Duodenal mucosa (tissue), 2 donors: ENCODE data around the gene HPSE.

Experiments
- H3K27ac ChIP-seq: one replicate; pipeline ENCODE4 v1.7.0; 2013; ENCODE audit warnings: low read depth, low read length
- H3K27me3 ChIP-seq, 2 donors: one replicate each; pipeline ENCODE4 v1.7.0; 2013; ENCODE audit warnings: low read length in 2 of 2, control low read depth in 1 of 2; ENCODE audit not compliant: insufficient read depth in 2 of 2, control insufficient read depth in 1 of 2
- H3K36me3 ChIP-seq, 2 donors: one replicate each; pipeline ENCODE4 v1.7.0; 2013; ENCODE audit warnings: low read length in 2 of 2, control low read depth in 1 of 2; ENCODE audit not compliant: insufficient read depth in 2 of 2, control insufficient read depth in 1 of 2
- H3K4me1 ChIP-seq, 2 donors: one replicate each; pipeline ENCODE4 v1.7.0; 2013; ENCODE audit warnings: low read length in 2 of 2, control low read depth in 1 of 2; ENCODE audit not compliant: insufficient read depth in 2 of 2, control insufficient read depth in 1 of 2
- H3K4me3 ChIP-seq, 2 donors: one replicate each; pipeline ENCODE4 v1.7.0; 2013; ENCODE audit warnings: low read length in 2 of 2, low read depth in 1 of 2
- H3K9ac ChIP-seq, 2 donors: one replicate each; pipeline ENCODE4 v1.7.0; 2013; ENCODE audit warnings: low read length in 2 of 2, low read depth in 1 of 2
- H3K9me3 ChIP-seq, 2 donors: one replicate each; pipeline ENCODE4 v1.7.0; 2013; ENCODE audit warnings: low read length in 2 of 2, control low read depth in 1 of 2; ENCODE audit not compliant: control insufficient read depth in 1 of 2

The HPSE gene

GRCh38 chr4:83255584-83255983, 79.1 kb downstream of the HPSE start:
- Histone ChIP-seq H3K4me1 (peaks cover 5 to 28% of the 10 kb centered on the region in 2 donors), H3K27ac (no peak overlapping the region), H3K4me3 (no peak overlapping the region), H3K27me3 (no peaks in the 10 kb centered on the region), H3K9ac (no peak overlapping the region), H3K9me3 (no peaks in the 10 kb centered on the region), H3K36me3 (no peaks in the 10 kb centered on the region)

DNA sequence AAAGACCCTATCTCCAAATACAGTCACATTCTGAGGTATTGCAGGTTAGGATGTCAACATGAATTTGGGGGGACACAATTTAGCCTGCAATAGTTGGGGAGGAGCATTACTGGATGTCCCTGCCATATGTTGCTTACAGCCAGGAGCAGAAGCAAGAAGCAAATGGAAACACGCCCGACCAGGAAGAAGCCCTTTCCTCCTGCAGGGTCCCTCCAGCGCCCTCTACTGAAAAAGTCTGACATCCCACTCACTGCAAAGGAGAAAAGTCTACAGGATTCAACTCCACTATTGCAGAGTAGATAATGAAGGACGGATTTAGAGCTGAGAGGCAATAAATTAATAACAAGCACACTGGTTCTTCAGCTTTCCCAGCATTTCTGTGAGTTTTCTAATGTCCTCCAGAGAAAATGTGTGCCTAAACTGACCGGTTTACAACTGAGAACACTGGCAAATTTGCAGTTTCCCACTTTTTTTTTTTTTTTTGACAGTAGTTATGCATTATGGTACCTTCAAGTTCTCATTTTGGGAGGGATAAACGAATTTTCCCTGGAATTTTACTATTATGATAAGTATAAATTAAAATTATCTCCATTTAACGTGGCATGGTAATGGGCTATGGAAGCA, 81.8 kb downstream of the HPSE start:
- Histone ChIP-seq H3K27ac (no peak overlapping the region), H3K9ac (no peak overlapping the region)

GRCh38 chr4:83251447-83251830, 83.2 kb downstream of the HPSE start:
- no peak overlapping the region for H3K27ac ChIP-seq
- no peak overlapping the region for H3K9ac ChIP-seq
- H3K4me3 ChIP-seq: no peak overlapping the region
- no peaks in the 10 kb centered on the region for H3K9me3 ChIP-seq
- H3K4me1 ChIP-seq: peaks cover 17 to 19% of the 10 kb centered on the region in 2 donors
- no peaks in the 10 kb centered on the region for H3K36me3 ChIP-seq
- H3K27me3 ChIP-seq: no peaks in the 10 kb centered on the region

More for the DNA sequence above, 81.8 kb downstream of the HPSE start:
- no peaks in the 10 kb centered on the region for H3K36me3 ChIP-seq
- no peaks in the 10 kb centered on the region for H3K27me3 ChIP-seq
- peaks cover 15 to 19% of the 10 kb centered on the region in 2 donors for H3K4me1 ChIP-seq
- no peaks in the 10 kb centered on the region for H3K9me3 ChIP-seq
- no peak overlapping the region for H3K4me3 ChIP-seq

DNA sequence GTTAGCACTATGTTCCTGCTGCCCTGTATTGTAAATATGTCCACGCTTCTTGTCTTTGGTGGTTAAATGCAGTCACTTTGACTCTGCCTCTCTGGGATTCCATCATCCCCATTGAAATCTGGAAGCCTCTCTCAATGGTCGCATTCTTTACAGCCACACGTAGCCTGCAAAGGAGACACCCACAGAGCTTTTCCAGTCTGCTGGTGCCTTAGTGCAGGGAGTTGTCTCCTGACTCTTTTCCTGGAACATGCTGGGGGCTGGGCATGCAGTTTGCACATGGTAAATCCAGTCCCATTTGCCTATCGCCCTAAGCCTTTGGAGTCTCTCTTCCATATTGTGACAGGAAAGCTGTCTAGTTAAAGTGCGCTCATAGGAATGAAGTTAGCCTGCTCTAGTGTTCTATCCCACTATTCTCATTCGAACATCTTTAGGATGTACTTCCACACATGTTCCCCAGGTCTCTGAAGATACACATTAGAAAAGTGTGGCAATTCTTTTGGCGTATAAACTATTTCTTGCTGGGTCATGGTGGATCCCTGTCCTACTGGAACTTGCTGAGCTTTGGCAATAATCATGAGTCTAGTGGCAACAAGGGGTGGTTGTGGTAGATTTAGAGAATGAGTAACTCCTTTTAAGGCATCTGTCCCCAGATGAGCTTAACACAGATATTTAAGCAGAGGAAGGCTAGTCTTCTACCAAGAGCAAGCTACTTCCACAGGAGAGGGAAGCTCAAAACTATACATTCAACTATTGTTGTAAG, 83.8 kb downstream of the HPSE start:
- Histone ChIP-seq H3K27me3 (no peaks in the 10 kb centered on the region), H3K4me3 (no peak overlapping the region), H3K9me3 (no peaks in the 10 kb centered on the region), H3K4me1 (peaks cover 12 to 19% of the 10 kb centered on the region in 2 donors), H3K9ac (no peak overlapping the region), H3K27ac (no peak overlapping the region), H3K36me3 (no peaks in the 10 kb centered on the region)

DNA sequence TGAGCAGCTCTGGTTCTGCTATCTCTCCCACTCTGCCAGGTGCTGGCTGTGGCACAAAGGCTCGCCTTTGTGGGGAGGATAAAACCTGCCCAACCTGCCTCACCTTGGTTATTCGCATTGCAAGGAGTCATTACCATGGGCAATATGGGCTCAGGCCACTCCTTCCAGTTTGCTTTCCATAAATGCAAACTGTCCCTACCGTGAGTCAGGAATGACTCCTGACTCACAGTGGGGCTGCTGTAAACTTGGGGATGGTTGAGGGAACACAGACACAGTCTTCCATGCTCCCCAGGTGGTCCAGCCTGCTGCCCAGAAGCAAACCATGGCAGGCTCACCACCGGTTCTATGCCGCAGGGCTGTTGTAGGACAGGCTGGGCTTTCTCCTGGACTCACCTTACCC, 86.2 kb downstream of the HPSE start:
- no peaks in the 10 kb centered on the region for H3K27me3 ChIP-seq
- no peak overlapping the region for H3K27ac ChIP-seq
- H3K36me3 ChIP-seq: no peaks in the 10 kb centered on the region
- no peak overlapping the region for H3K4me3 ChIP-seq
- peaks cover 9 to 12% of the 10 kb centered on the region in 2 donors for H3K4me1 ChIP-seq
- no peak overlapping the region for H3K9ac ChIP-seq
- H3K9me3 ChIP-seq: no peaks in the 10 kb centered on the region

DNA sequence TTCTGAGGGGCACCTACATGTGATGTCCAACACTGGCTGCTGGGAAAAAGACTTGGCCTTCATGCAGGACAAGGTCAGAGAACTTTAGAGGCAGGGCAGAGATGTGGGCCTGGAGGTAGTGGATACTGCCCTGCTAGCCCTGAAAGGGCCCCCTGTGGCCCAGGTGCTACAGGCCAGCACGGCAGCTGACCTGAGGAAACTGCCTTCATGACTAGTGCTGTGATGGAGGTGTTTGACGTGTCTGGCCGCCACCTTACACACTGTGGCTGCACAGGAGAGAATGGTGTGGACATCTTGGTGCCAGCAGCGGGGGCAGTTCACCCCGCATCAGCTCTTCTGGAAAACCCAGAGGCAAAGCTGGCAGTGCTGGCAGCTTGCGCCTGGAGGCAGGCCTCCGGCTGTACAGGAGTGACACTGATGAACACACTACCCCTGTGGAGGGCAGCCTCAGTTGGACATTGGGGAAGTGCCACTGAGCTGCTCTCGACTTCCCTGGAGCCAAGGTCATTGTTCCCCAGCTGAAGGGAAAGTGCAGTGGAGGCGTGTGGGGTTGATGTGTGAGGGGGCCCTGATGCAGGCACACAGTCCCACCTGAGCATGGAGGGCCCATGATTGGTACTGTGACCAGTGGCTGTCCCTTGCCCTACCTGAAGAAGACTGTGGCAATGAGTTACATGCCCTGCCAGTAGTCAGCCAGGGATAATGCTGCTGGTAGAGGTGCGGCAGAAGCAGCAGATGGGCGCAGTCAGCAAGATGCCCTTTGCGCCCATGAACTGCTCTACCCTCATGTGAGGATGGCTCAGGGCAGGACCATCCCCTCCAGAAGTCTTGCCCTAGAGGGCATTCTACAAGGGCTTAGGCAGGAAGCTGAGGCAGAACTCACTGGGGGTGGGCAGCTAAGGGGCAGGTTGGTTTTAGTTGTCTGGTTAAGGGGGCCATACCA, 87.0 kb downstream of the HPSE start:
- Histone ChIP-seq H3K9me3 (no peaks in the 10 kb centered on the region), H3K4me1 (peaks cover 7 to 12% of the 10 kb centered on the region in 2 donors), H3K9ac (no peak overlapping the region), H3K27ac (no peak overlapping the region), H3K36me3 (no peaks in the 10 kb centered on the region), H3K4me3 (no peak overlapping the region), H3K27me3 (no peaks in the 10 kb centered on the region)
